ENCODE results near the gene ACSS1. TPM values are rescaled to one million over a fixed set of nuclear protein-coding genes. Genes with fewer than 3 reads are reported as not detected.
A peak's percentile ranks its signal among the peaks of the same experiment; 100 is the strongest.

ACSS1 gene
- total and polyA plus RNA-seq, 2 of the 8 experiments (the other 6 are each of a cell fraction or from before 2014, with no cell fraction given): 2.6 to 3.4 TPM

GRCh38 chr20:25006431-25007167 is 51.3 kb downstream of the ACSS1 start:
- Histone ChIP-seq H4K20me1 (replicated peaks in 1 of 2; ENCODE audit: control insufficient read depth in 1 of 2, insufficient read depth in 2 of 2, low read length in 2 of 2) (no peaks in the 10 kb centered on the region), H3K4me2 (ENCODE audit: insufficient read depth in 1 of 2, low read depth in 2 of 2, low read length in 2 of 2) (no peak overlapping the region), H3K9me3 (ENCODE audit: insufficient read depth in 2 of 2, low read depth in 1 of 2, low read length in 1 of 2) (no peaks in the 10 kb centered on the region), H3K79me1 (ENCODE audit: low read depth, low read length) (no peaks in the 10 kb centered on the region), H3K23ac (ENCODE audit: insufficient read length) (no peak overlapping the region), H2BK5ac (ENCODE audit: low read depth, low read length) (no peak overlapping the region), H2BK12ac (ENCODE audit: low read depth, low read length) (no peak overlapping the region), H3K9ac (replicated peaks in 1 of 4; ENCODE audit: extremely low read depth in 1 of 4, low read depth in 3 of 4, low read length in 3 of 4) (no peak overlapping the region), H3K4me1 (replicated peaks in 1 of 4; ENCODE audit: control insufficient read depth in 3 of 4, insufficient read depth in 4 of 4, low read length in 3 of 4) (no peaks in the 10 kb centered on the region), H3K23me2 (ENCODE audit: low read depth, low read length) (no peaks in the 10 kb centered on the region), H2BK120ac (replicated peaks; ENCODE audit: low read depth, low read length) (no peak overlapping the region), H2BK15ac (ENCODE audit: low read length) (no peak overlapping the region), H3K79me2 (ENCODE audit: control insufficient read depth in 1 of 2, insufficient read depth in 2 of 2, low read length in 2 of 2) (no peaks in the 10 kb centered on the region), H2AK5ac (ENCODE audit: low read depth, low read length) (no peak overlapping the region), H2AFZ (ENCODE audit: low read length) (no peak overlapping the region), H4K91ac (replicated peaks; ENCODE audit: insufficient read length, low read length) (no peak overlapping the region), H3K14ac (ENCODE audit: insufficient read length) (no peak overlapping the region), H3K4me3 (ENCODE audit: extremely low read depth in 1 of 4, insufficient read depth in 2 of 4, low read depth in 3 of 4, low read length in 4 of 4) (no peak overlapping the region), H3K4ac (replicated peaks; ENCODE audit: insufficient read length, low read depth, low read length) (no peak overlapping the region), H3K36me3 (ENCODE audit: control insufficient read depth in 2 of 4, insufficient read depth in 4 of 4, low read length in 3 of 4) (no peaks in the 10 kb centered on the region), H4K8ac (ENCODE audit: extremely low read depth, insufficient read depth, low read length) (peak overlapping the region; percentile 51), H3K27ac (ENCODE audit: low read depth, low read length) (no peak overlapping the region), H4K5ac (ENCODE audit: insufficient read length, low read depth, low read length) (no peak overlapping the region), H3K18ac (ENCODE audit: extremely low read depth, low read length) (no peak overlapping the region), H3K56ac (replicated peaks; ENCODE audit: insufficient read length, low read depth, low read length) (no peak overlapping the region), H2BK20ac (ENCODE audit: low read length) (no peak overlapping the region), H3K27me3 (replicated peaks in 1 of 4; ENCODE audit: control insufficient read depth in 3 of 4, extremely low read depth in 1 of 4, insufficient read depth in 3 of 4, low read length in 3 of 4) (no peaks in the 10 kb centered on the region)
- ChIA-PET POLR2A (ENCODE audit: partially characterized antibody) (interaction anchor here (1.1 kb wide), 1 partner anchor 46 kb away, joined by 3 read pairs; no protein-coding TSS in a partner anchor), CTCF (ENCODE audit: partially characterized antibody) (interaction anchor here (1.1 to 4.1 kb wide), 4 partner anchors 9 to 241 kb away, joined by 3 to 23 read pairs (median 4); no protein-coding TSS in a partner anchor)
- no peak for FAIRE-seq
- no peak for TF ChIP-seq KDM5A (IDR thresholded peaks at IDR 0.05; ENCODE audit: low read length)
- no peak for TF ChIP-seq ATF2 (IDR thresholded peaks at IDR 0.05; ENCODE audit: low read length)
- no peak for TF ChIP-seq CBX5 (IDR thresholded peaks at IDR 0.05; ENCODE audit: low read depth, low read length)
- TF ChIP-seq HDAC6 (IDR thresholded peaks at IDR 0.05; ENCODE audit: low read depth, low read length): no peak
- TF ChIP-seq MAFK (IDR thresholded peaks at IDR 0.05; ENCODE audit: low read depth, low read length): no peak
- TF ChIP-seq CTBP2 (IDR thresholded peaks at IDR 0.05; ENCODE audit: borderline replicate concordance, insufficient read depth, insufficient read length, low read length): no peak
- TF ChIP-seq ZNF274 (IDR thresholded peaks at IDR 0.05; ENCODE audit: borderline replicate concordance, extremely low read depth, low read length): no peak
- TF ChIP-seq BCL11A (IDR thresholded peaks at IDR 0.05; ENCODE audit: low read depth in 2 of 2, low read length in 2 of 2): no peak
- no peak for TF ChIP-seq FOSL1 (IDR thresholded peaks at IDR 0.05; ENCODE audit: insufficient read depth, low read depth, low read length)
- no peak for TF ChIP-seq TCF12 (IDR thresholded peaks at IDR 0.05; ENCODE audit: low read depth, low read length)
- WGBS, 2 experiments (ENCODE audit: extremely low coverage in 1 of 2, insufficient coverage in 1 of 2, insufficient read length in 1 of 2, insufficient replicate concordance in 2 of 2, low coverage in 1 of 2, low lambda C conversion rate in 2 of 2, missing lambda C conversion rate in 1 of 2): 84% methylated on average over 12 of the region's 12 CpGs; no CpG with 5 or more reads in 1 of the 2 experiments
- DNase-seq (ENCODE audit: low read depth in 1 of 2, low spot score in 2 of 2): no peak
